ENCODE data around the gene SLC37A3.
"Not testable (repeated sequence)": the region's sequence is repeated elsewhere in the genome, so short reads cannot be mapped to it uniquely, and the experiment has no call there.

Gene SLC37A3

DNA sequence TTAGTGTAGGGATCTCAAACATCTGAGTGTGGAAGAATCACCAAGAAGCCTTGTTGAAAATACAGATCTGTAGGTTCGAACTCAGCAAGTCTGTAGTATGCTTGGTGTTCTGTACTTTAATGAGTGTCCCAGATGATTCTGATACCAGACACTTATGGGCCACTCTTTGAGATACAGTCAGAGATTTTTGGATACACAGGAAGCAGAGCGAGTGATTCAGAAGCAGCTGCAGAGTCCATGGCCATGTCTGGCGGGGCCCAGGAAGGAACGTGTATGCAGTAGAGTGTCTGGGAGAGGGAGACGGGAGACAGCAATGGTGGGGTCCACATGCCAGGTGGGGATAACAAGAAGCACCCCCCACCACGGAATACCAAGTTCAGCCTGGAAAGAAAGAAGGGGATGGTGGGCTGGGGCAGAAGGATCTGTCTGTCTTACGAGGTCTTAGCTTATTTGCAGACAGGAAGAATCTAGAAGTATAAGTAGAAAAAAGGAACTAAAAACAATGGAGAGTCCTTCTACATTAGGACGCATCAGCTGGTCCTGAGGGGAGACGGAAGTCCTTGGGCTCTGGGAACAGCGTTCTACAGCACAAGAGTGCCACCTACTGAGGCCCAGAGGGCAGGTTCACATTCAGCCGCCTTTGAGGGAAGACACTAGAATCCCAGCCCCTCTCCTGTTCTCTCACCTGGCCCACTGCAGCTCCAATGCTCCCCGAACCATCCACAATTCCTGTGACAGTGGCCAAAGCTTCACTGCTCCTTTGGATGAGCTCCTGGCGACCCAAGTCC lies 55.4 kb downstream of the SLC37A3 start:
- TF ChIP-seq SNAI2 (CRISPR knock-in tag; IDR thresholded peaks at IDR 0.05) (no peak), TCF4 (CRISPR knock-in tag; IDR thresholded peaks at IDR 0.05; ENCODE audit: borderline replicate concordance) (no peak), ZNF8 (CRISPR knock-in tag; IDR thresholded peaks at IDR 0.05) (no peak), TSHZ2 (CRISPR knock-in tag; IDR thresholded peaks at IDR 0.05) (no peak)
- TF ChIP-seq, protein P1, sequence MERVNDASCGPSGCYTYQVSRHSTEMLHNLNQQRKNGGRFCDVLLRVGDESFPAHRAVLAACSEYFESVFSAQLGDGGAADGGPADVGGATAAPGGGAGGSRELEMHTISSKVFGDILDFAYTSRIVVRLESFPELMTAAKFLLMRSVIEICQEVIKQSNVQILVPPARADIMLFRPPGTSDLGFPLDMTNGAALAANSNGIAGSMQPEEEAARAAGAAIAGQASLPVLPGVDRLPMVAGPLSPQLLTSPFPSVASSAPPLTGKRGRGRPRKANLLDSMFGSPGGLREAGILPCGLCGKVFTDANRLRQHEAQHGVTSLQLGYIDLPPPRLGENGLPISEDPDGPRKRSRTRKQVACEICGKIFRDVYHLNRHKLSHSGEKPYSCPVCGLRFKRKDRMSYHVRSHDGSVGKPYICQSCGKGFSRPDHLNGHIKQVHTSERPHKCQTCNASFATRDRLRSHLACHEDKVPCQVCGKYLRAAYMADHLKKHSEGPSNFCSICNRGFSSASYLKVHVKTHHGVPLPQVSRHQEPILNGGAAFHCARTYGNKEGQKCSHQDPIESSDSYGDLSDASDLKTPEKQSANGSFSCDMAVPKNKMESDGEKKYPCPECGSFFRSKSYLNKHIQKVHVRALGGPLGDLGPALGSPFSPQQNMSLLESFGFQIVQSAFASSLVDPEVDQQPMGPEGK (CRISPR knock-in tag; IDR thresholded peaks at IDR 0.05; ENCODE audit: borderline replicate concordance), result no peak
- ATAC-seq, result peak; percentile 82

DNA sequence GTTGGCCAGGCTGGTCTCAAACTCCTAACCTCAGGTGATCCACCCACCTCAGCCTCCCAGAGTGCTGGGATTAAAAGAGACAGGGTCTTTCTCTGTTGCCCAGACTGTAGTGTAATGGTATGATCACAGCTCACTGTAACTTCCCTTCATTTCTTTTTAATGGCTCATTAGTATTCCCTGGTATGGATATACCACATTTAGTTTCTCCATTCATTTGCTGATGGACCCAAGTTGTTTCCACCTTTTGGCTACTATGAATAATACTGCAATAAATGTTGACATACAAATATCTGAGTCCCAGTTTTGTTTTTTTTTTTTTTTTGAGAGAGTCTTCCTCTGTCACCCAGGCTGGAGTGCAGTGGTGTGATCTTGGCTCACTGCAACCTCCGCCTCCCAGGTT lies 59.4 kb downstream of the SLC37A3 start:
- TF ChIP-seq ZNF8 (CRISPR knock-in tag; IDR thresholded peaks at IDR 0.05), result peak; percentile 90
- ATAC-seq, result not testable (repeated sequence)

DNA sequence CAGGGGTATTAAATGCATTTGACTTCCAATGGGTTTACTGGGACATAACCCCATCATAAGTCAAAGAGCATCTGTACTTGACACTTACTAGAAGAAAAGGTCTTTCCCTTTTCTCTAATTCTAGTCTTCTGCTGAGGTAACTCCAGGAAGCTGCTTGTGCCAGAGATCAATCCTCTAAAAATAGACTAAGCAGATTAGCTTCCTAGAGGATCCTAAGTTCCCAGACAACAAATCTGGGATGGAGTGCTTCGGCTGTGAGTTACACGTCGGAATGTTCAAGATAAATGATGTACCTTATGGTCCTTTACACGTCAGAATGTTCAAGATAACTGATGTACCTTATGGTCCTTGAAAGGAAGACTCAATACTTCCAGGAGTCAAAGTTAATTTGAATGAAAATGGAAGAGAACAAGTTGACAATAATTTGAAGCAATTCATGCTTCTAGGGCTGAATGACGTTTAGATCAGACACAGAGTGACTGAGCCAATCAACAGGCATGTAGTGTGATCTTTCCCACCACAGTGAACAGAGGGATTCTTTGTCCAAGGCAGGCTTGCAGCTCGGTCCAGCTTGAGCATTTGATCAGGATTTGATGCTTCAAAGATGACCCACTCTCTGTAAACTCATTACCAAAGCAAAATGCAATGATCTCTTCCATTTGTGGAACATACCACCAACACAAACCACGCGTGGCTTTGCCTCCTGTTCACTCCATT lies 63.8 kb downstream of the SLC37A3 start:
- TF ChIP-seq ARNTL (CRISPR knock-in tag; IDR thresholded peaks at IDR 0.05; ENCODE audit: borderline replicate concordance, low read depth) (no peak), CSDC2 (CRISPR knock-in tag; IDR thresholded peaks at IDR 0.05) (no peak), TCF4 (CRISPR knock-in tag; IDR thresholded peaks at IDR 0.05; ENCODE audit: borderline replicate concordance) (no peak), ZNF70 (CRISPR knock-in tag; IDR thresholded peaks at IDR 0.05) (no peak), PPARA (CRISPR knock-in tag; IDR thresholded peaks at IDR 0.05; ENCODE audit: borderline replicate concordance) (no peak), ZFP30 (CRISPR knock-in tag; IDR thresholded peaks at IDR 0.05) (no peak)
- no peak for ATAC-seq

DNA sequence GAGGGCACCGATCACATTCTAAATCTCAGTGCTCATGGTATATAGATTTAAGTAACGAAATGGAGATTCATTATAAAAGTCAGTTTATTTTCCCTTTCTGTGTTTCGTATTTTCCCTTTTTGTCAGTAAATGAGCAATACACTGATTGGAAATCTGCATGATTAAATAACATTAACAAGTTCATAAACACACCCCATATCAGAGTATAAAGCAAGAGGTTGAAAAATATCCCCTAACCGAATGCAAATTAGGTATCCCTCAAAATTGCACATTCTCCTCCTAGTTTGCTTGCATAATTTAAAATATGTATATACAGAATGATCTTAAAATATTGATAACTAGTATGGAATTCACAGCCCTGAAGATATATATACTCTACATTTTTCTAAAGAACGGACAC lies 64.6 kb downstream of the SLC37A3 start:
- ATAC-seq, result no peak
- TF ChIP-seq RARB (CRISPR knock-in tag; IDR thresholded peaks at IDR 0.05), result no peak
- TF ChIP-seq TOX (CRISPR knock-in tag; IDR thresholded peaks at IDR 0.05; ENCODE audit: borderline replicate concordance), result no peak
- TF ChIP-seq ZFP3 (CRISPR knock-in tag; IDR thresholded peaks at IDR 0.05), result no peak
- TF ChIP-seq ZNF70 (CRISPR knock-in tag; IDR thresholded peaks at IDR 0.05), result no peak
- TF ChIP-seq CSDC2 (CRISPR knock-in tag; IDR thresholded peaks at IDR 0.05), result no peak
- no peak for TF ChIP-seq ESRRG (CRISPR knock-in tag; IDR thresholded peaks at IDR 0.05)
- no peak for TF ChIP-seq POU6F1 (CRISPR knock-in tag; IDR thresholded peaks at IDR 0.05; ENCODE audit: borderline replicate concordance, low read depth)
- TF ChIP-seq ZNF8 (CRISPR knock-in tag; IDR thresholded peaks at IDR 0.05), result no peak
- no peak for TF ChIP-seq ARNTL (CRISPR knock-in tag; IDR thresholded peaks at IDR 0.05; ENCODE audit: borderline replicate concordance, low read depth)
- no peak for TF ChIP-seq ZC3H10 (CRISPR knock-in tag; IDR thresholded peaks at IDR 0.05)
- no peak for TF ChIP-seq BACH2 (CRISPR knock-in tag; IDR thresholded peaks at IDR 0.05; ENCODE audit: borderline replicate concordance)
- TF ChIP-seq TCF4 (CRISPR knock-in tag; IDR thresholded peaks at IDR 0.05; ENCODE audit: borderline replicate concordance), result no peak
- no peak for TF ChIP-seq PPARA (CRISPR knock-in tag; IDR thresholded peaks at IDR 0.05; ENCODE audit: borderline replicate concordance)
- TF ChIP-seq OSR1 (CRISPR knock-in tag; IDR thresholded peaks at IDR 0.05), result no peak
- no peak for TF ChIP-seq ZFP30 (CRISPR knock-in tag; IDR thresholded peaks at IDR 0.05)

DNA sequence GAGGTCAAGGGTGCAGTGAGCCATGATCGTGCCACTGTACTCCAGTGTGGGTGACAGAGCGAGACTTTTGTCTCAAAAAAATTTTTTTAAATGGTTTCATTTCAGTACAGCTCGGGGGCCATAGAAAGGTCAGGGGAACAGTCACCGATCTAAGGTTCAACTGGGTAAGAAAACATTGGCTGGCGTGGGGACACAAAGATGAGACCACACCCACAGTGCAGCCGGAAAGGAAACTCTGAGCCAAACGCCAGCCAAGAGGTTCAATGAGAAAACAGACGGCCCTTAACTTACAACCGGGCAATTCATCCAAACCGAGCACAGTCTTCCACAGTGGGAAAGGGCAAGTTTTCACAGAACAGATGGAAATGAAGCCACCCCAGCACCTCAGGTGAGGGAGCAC lies 65.1 kb downstream of the SLC37A3 start:
- no peak for ATAC-seq
- TF ChIP-seq, protein P1 (CRISPR knock-in tag; IDR thresholded peaks at IDR 0.05; ENCODE audit: borderline replicate concordance), result no peak
- no peak for TF ChIP-seq TOX (CRISPR knock-in tag; IDR thresholded peaks at IDR 0.05; ENCODE audit: borderline replicate concordance)
- TF ChIP-seq SNAI2 (CRISPR knock-in tag; IDR thresholded peaks at IDR 0.05), result no peak
- TF ChIP-seq CREB5 (CRISPR knock-in tag; IDR thresholded peaks at IDR 0.05; ENCODE audit: low read depth), result no peak
- TF ChIP-seq ZNF565 (CRISPR knock-in tag; conservative IDR thresholded peaks at IDR 0.05; ENCODE audit: low read depth), result no peak
- no peak for TF ChIP-seq RARB (CRISPR knock-in tag; IDR thresholded peaks at IDR 0.05)
- no peak for TF ChIP-seq ZFP30 (CRISPR knock-in tag; IDR thresholded peaks at IDR 0.05)
- TF ChIP-seq, protein P2, sequence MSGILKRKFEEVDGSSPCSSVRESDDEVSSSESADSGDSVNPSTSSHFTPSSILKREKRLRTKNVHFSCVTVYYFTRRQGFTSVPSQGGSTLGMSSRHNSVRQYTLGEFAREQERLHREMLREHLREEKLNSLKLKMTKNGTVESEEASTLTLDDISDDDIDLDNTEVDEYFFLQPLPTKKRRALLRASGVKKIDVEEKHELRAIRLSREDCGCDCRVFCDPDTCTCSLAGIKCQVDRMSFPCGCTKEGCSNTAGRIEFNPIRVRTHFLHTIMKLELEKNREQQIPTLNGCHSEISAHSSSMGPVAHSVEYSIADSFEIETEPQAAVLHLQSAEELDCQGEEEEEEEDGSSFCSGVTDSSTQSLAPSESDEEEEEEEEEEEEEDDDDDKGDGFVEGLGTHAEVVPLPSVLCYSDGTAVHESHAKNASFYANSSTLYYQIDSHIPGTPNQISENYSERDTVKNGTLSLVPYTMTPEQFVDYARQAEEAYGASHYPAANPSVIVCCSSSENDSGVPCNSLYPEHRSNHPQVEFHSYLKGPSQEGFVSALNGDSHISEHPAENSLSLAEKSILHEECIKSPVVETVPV (CRISPR knock-in tag; IDR thresholded peaks at IDR 0.05), result no peak

All from SK-N-SH treated with all-trans-retinoic acid at 6 μM for 48 hours (cell line).